Neural crest cell (in vitro differentiated cells): ENCODE data around the gene CACNA1E. TPM values are rescaled to one million over a fixed set of nuclear protein-coding genes. Genes with fewer than 3 reads are reported as not detected.
A peak's percentile ranks its signal among the peaks of the same experiment; 100 is the strongest.

Experiments used
- DNase-seq: peaks from one replicate; pipeline ENCODE4 v3.0.0; 2021; ENCODE audit warnings: low read depth, mixed read lengths, low spot score
- H3K27ac Mint-ChIP-seq: one replicate; pipeline ENCODE4 v1.8.0; 2021; ENCODE audit warnings: mild to moderate bottlenecking, mixed read lengths; ENCODE audit not compliant: unreplicated experiment
- H3K27me3 Mint-ChIP-seq: 2 replicates; pipeline ENCODE4 v1.8.0; 2021; ENCODE audit warnings: low read depth, mild to moderate bottlenecking, mixed read lengths
- H3K36me3 Mint-ChIP-seq: 2 replicates; pipeline ENCODE4 v1.8.0; 2021; ENCODE audit warnings: low read depth, mild to moderate bottlenecking, mixed read lengths
- H3K4me1 Mint-ChIP-seq: 2 replicates; pipeline ENCODE4 v1.8.0; 2021; ENCODE audit warnings: mixed read lengths
- H3K4me3 Mint-ChIP-seq: one replicate; pipeline ENCODE4 v1.8.0; 2021; ENCODE audit warnings: mild to moderate bottlenecking, mixed read lengths
- H3K9me3 Mint-ChIP-seq: 2 replicates; pipeline ENCODE4 v1.8.0; 2021; ENCODE audit warnings: mixed read lengths
- total RNA-seq: library from RNA; stranded (reverse); gene quantifications from 2 replicates; pipeline ENCODE4 v1.2.1, GENCODE V29; 2021
- TF ChIP-seq, protein P1 (sequence below): fragments of 200-600 bp; sonication (generic); conservative IDR thresholded peaks from 2 replicates; pipeline ENCODE4 v1.5.0; 2021; ENCODE audit warnings: antibody characterized with exemption, mild to moderate bottlenecking

CACNA1E gene
- total RNA-seq, 1 donor from 2014 or later = 1.3 TPM

- H3K27me3 Mint-ChIP-seq = peaks cover 3% of the 10 kb centered on the region
- no peak for DNase-seq
- H3K27ac Mint-ChIP-seq = no peak overlapping the region
- H3K9me3 Mint-ChIP-seq = no peaks in the 10 kb centered on the region
- H3K36me3 Mint-ChIP-seq = no peaks in the 10 kb centered on the region
- TF ChIP-seq, protein P1, sequence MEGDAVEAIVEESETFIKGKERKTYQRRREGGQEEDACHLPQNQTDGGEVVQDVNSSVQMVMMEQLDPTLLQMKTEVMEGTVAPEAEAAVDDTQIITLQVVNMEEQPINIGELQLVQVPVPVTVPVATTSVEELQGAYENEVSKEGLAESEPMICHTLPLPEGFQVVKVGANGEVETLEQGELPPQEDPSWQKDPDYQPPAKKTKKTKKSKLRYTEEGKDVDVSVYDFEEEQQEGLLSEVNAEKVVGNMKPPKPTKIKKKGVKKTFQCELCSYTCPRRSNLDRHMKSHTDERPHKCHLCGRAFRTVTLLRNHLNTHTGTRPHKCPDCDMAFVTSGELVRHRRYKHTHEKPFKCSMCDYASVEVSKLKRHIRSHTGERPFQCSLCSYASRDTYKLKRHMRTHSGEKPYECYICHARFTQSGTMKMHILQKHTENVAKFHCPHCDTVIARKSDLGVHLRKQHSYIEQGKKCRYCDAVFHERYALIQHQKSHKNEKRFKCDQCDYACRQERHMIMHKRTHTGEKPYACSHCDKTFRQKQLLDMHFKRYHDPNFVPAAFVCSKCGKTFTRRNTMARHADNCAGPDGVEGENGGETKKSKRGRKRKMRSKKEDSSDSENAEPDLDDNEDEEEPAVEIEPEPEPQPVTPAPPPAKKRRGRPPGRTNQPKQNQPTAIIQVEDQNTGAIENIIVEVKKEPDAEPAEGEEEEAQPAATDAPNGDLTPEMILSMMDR = peak; percentile 53
- H3K4me3 Mint-ChIP-seq = no peak overlapping the region
- no peaks in the 10 kb centered on the region for H3K4me1 Mint-ChIP-seq
These were observed 100.3 kb downstream of the CACNA1E start for GRCh38 chr1:181583598-181583997.

GRCh38 chr1:181587870-181588438, 104.6 kb downstream of the CACNA1E start:
- DNase-seq = no peak
- TF ChIP-seq, protein P1 = peak; percentile 47
- Mint-ChIP-seq H3K4me3 (no peak overlapping the region), H3K36me3 (no peaks in the 10 kb centered on the region), H3K9me3 (no peaks in the 10 kb centered on the region), H3K27me3 (peaks cover 15% of the 10 kb centered on the region), H3K4me1 (no peaks in the 10 kb centered on the region), H3K27ac (no peak overlapping the region)

DNA sequence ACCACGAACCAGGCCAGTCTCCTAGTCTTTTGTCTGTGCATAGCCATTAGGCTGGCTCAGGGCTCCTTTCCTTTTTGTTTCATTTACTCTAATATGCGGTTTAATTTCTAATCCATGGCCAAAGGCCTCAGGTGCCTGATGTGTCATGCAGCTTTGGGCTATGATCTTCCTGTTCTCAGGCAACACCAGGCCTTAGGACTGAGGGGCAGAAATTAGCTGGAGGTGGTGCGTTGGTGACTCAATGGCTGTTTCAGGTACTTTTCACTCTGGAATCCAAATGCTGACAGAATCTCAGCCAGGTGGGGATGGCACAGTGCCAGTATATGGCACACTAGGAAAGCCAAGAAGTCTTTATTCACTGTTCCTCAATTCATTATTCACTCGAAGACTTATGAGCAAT, 105.3 kb downstream of the CACNA1E start:
- Mint-ChIP-seq H3K4me3 (no peak overlapping the region), H3K27me3 (peaks cover 18% of the 10 kb centered on the region), H3K9me3 (no peaks in the 10 kb centered on the region), H3K4me1 (no peaks in the 10 kb centered on the region), H3K36me3 (no peaks in the 10 kb centered on the region), H3K27ac (no peak overlapping the region)
- no peak for DNase-seq
- TF ChIP-seq, protein P1 = no peak

DNA sequence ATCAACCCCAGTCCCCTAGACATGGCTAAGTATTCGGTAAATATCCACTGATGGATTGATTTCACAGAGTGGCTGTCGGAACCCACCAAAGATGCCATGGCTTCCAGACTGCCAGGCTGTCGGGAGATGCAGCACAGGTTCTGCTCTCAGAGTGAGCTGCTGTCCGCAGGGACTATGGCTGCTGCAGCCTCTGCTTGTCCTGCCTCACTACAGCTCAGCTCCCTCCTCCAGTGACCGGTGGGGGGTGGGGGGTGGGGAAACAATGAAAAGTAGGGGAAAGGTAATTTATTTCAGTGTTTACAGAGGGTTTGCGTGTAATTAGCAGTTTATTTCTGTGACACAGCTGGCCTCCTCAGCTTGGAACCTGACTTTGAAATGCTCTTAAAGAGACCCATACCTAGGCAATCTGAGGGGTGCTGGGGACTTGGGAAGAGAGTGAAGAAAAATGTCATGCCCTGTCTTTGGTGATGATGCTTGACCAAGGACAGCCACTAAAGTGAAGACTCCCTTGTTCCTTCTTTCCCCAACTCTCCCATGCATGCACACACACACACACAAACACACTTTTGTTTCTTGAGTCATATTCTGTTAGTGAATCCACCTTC, 109.0 kb downstream of the CACNA1E start:
- TF ChIP-seq, protein P1 = no peak
- Mint-ChIP-seq H3K36me3 (no peaks in the 10 kb centered on the region), H3K27me3 (peaks cover 15% of the 10 kb centered on the region), H3K4me3 (no peak overlapping the region), H3K9me3 (no peaks in the 10 kb centered on the region), H3K27ac (no peak overlapping the region), H3K4me1 (no peaks in the 10 kb centered on the region)
- DNase-seq = no peak

DNA sequence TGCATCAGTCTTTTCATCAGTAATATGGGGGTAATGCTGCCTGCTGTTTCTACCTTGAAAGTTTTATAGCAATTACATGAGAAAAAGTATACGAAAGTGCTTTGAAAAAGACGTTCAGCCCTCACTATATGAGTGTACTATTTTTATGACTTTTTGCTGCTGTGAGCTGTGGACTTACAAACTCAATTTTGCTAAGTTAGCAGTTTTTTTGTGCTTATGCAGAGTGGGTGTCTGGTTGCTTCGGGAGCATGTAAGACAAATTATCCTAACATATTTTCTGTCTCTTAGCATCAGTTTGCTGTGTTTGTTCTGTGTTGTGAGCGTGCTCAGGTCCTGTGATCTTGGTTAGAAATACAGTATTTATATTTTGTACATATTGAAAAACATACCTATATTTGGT, 109.7 kb downstream of the CACNA1E start:
- no peak overlapping the region for H3K27ac Mint-ChIP-seq
- H3K4me3 Mint-ChIP-seq = no peak overlapping the region
- peaks cover 15% of the 10 kb centered on the region for H3K27me3 Mint-ChIP-seq
- no peak for DNase-seq
- TF ChIP-seq, protein P1 = no peak
- H3K4me1 Mint-ChIP-seq = no peaks in the 10 kb centered on the region
- no peaks in the 10 kb centered on the region for H3K9me3 Mint-ChIP-seq
- H3K36me3 Mint-ChIP-seq = no peaks in the 10 kb centered on the region
